Measurements from ENCODE around the gene GIMAP7.
"Not testable (repeated sequence)": the region's sequence is repeated elsewhere in the genome, so short reads cannot be mapped to it uniquely, and the experiment has no call there.

The GIMAP7 gene

DNA sequence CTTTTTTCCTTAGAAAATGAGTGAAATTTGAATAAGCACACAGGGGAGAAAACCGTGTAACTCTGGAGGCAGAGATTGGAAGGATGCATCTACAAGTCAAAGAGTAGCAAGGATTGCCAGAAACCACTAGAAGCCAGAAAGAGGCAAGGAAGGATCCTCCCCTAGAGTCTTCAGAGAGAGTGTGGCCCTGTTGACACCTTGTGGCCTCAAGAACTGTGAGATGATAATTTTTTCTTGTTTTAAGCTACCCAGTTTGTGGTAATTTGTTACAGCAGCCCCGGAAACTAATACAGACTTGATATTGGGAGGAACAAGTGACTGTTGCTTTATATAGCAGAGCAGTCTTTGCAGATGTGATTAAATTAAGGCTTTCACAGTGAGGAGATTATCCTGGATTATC, 3.6 kb upstream of the GIMAP7 start:
- TF ChIP-seq, protein P1, sequence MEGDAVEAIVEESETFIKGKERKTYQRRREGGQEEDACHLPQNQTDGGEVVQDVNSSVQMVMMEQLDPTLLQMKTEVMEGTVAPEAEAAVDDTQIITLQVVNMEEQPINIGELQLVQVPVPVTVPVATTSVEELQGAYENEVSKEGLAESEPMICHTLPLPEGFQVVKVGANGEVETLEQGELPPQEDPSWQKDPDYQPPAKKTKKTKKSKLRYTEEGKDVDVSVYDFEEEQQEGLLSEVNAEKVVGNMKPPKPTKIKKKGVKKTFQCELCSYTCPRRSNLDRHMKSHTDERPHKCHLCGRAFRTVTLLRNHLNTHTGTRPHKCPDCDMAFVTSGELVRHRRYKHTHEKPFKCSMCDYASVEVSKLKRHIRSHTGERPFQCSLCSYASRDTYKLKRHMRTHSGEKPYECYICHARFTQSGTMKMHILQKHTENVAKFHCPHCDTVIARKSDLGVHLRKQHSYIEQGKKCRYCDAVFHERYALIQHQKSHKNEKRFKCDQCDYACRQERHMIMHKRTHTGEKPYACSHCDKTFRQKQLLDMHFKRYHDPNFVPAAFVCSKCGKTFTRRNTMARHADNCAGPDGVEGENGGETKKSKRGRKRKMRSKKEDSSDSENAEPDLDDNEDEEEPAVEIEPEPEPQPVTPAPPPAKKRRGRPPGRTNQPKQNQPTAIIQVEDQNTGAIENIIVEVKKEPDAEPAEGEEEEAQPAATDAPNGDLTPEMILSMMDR (IDR thresholded peaks at IDR 0.05; ENCODE audit: extremely low read depth, insufficient read depth, missing control alignments) = no peak
- in situ Hi-C loops (cut with MboI; ENCODE audit: low pct_unique_long_range_greater_than_20kb, low sequenced_read_pairs, unreplicated experiment) = no loop called here
- no peak for DNase-seq (ENCODE audit: low spot score)

DNA sequence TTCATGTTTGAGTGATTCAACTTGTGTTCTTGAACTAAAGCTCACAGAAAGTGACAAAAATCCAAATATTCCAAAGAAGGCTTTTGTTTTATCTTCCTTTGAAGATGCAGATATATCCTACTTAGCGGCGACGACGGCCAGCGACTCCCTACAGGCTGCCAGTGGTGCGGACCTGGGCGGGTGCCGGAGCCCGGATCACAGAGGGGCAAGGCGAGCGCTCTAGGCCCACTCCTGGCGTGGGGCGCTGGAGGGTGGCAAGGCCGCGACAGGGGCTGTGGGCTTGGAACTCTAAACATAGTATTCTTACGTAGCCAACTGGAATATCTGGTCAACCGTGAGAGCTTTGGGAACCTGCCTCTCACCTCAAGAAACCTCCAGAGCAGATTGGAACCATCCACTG, 914 bp upstream of the GIMAP7 start:
- in situ Hi-C loops (cut with MboI; ENCODE audit: low pct_unique_long_range_greater_than_20kb, low sequenced_read_pairs, unreplicated experiment) = no loop called here
- DNase-seq (ENCODE audit: low spot score) = no peak
- TF ChIP-seq, protein P1 (IDR thresholded peaks at IDR 0.05; ENCODE audit: extremely low read depth, insufficient read depth, missing control alignments) = no peak

DNA sequence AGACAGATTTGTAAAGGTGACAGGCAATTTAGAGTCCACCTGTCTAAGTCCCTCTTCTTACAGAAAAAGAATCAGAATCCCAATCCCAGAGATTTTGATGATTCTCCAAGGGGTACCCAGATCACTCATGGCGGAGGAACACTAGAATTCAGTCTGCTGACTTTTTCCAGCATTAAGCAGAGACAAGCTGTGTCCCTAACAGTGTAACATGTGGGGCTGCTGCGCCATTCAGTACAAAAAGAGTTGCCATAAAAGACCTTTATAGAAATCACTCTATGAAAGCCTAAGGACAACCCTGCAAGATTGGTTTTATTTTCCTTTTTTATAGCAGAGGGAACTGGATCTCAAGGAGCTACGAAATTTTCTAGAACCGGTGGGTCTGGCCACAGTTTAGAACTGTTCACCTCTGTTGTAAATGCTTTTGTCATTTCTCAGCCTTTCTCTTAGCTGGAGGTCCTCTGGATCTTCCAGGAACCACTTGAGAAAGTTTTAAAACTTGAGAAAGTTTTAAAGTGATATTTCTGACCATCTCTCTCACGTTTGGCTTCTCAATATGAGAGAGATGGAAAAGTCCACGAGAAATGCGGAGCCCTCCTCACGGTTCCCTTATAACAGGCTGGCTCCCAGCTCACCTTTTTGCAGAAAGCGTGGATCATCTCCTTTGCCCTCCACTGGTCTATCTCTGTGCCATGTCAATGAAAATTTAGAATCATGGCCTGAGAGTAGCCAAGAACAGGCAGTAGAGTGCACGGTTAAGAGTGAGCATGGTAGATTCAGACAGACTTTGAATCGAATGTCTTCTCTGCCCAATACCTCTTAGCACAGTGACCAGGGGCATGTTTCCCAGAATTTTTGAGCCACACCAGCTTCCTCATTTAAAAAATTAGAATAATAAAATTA, 826 bp downstream of the GIMAP7 start:
- TF ChIP-seq, protein P1 (IDR thresholded peaks at IDR 0.05; ENCODE audit: extremely low read depth, insufficient read depth, missing control alignments) = no peak
- DNase-seq (ENCODE audit: low spot score) = no peak
- in situ Hi-C loops (cut with MboI; ENCODE audit: low pct_unique_long_range_greater_than_20kb, low sequenced_read_pairs, unreplicated experiment) = no loop called here

DNA sequence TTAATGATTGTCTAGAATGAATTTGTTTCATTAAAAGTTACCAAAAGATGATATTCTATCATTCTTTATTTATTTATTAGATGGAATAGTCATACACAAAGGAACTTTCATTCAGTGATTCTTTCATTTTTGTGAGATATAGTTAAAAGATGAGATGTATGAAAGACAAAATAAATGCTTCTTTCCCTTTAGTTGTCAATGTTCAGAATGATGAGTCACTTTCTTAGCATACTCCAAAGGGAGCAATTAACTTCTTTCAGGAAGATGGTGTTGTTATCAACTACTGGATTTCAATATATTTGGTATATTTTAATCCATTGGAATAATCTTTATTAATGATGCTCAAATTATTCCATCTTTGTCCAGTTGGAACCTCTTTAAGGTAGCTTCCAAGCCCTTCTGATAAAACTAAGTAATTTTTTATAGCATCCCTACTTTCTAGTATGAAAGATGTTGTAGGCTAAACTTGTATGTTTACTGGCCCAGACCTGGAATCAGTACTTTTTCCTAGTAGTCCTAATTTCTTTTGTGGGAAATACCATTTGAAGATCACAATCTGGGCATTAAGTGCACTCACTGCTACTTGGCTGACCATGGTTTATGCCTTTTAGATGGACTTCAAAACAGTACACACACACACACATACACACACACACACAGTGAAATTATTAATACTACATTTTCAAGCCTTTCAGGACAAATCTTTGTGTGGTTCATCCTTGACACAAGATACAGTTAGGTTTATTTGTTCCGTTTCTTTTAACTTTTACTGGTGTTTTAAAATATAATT, 2.5 kb downstream of the GIMAP7 start:
- DNase-seq (ENCODE audit: low spot score) = no peak
- in situ Hi-C loops (cut with MboI; ENCODE audit: low pct_unique_long_range_greater_than_20kb, low sequenced_read_pairs, unreplicated experiment) = no loop called here
- TF ChIP-seq, protein P1 (IDR thresholded peaks at IDR 0.05; ENCODE audit: extremely low read depth, insufficient read depth, missing control alignments) = no peak

DNA sequence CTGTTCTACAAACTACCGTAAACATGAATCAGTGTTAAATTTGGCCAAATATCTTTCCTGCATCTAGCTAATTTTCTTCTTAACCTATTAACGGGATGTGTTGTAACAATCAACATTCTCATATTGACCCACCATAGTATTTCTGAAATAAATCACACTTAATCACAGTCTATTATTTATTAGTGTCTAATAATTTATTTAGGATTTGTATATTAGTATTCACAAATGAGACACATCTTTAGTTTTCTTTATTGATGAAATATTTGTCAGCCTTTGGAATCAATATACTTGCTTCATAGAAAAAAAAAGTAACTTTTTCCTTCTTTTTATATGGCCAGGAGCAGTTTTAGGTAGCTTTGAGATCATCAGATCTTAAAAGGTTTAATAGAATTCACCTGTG, 4.6 kb downstream of the GIMAP7 start:
- in situ Hi-C loops (cut with MboI; ENCODE audit: low pct_unique_long_range_greater_than_20kb, low sequenced_read_pairs, unreplicated experiment) = no loop called here
- TF ChIP-seq, protein P1 (IDR thresholded peaks at IDR 0.05; ENCODE audit: extremely low read depth, insufficient read depth, missing control alignments) = no peak
- DNase-seq (ENCODE audit: low spot score) = no peak

DNA sequence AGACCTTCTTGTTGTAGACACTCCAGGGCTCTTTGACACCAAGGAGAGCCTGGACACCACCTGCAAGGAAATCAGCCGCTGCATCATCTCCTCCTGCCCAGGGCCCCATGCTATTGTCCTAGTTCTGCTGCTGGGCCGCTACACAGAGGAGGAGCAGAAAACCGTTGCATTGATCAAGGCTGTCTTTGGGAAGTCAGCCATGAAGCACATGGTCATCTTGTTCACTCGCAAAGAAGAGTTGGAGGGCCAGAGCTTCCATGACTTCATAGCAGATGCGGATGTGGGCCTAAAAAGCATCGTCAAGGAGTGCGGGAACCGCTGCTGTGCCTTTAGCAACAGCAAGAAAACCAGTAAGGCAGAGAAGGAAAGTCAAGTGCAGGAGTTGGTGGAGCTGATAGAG, 5.5 kb downstream of the GIMAP7 start:
- TF ChIP-seq, protein P1 (IDR thresholded peaks at IDR 0.05; ENCODE audit: extremely low read depth, insufficient read depth, missing control alignments) = no peak
- DNase-seq (ENCODE audit: low spot score) = no peak
- in situ Hi-C loops (cut with MboI; ENCODE audit: low pct_unique_long_range_greater_than_20kb, low sequenced_read_pairs, unreplicated experiment) = no loop called here

DNA sequence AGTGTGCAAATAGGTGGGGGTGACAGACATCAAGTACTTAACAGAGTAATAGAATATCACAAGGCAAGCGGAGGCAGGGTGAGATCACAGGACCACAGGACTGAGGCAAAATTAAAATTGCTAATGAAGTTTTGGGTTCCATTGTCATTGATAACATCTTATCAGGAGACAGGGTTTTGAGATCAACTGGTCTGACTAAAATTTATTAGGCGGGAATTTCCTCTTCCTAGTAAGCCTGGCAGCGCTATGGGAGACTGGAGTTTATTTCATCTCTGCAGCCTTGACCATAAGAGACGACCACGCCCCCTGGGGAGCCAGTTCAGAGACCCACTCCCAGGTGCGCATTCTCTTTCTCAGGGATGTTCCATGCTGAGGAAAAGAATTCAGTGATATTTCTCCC, 8.3 kb downstream of the GIMAP7 start:
- in situ Hi-C loops (cut with MboI; ENCODE audit: low pct_unique_long_range_greater_than_20kb, low sequenced_read_pairs, unreplicated experiment); DNase-seq (ENCODE audit: low spot score): not testable (repeated sequence)

Measured in GM13977 (cell line).